GM21576 (cell line): ENCODE measurements around the gene GMEB2.

Source experiments
- ATAC-seq: cut with Tn5 transposase; IDR thresholded peaks from one replicate; pipeline ENCODE4 v1.9.1; 2021; ENCODE audit warnings: mild to moderate bottlenecking, moderate library complexity; ENCODE audit not compliant: unreplicated experiment

GMEB2 gene

DNA sequence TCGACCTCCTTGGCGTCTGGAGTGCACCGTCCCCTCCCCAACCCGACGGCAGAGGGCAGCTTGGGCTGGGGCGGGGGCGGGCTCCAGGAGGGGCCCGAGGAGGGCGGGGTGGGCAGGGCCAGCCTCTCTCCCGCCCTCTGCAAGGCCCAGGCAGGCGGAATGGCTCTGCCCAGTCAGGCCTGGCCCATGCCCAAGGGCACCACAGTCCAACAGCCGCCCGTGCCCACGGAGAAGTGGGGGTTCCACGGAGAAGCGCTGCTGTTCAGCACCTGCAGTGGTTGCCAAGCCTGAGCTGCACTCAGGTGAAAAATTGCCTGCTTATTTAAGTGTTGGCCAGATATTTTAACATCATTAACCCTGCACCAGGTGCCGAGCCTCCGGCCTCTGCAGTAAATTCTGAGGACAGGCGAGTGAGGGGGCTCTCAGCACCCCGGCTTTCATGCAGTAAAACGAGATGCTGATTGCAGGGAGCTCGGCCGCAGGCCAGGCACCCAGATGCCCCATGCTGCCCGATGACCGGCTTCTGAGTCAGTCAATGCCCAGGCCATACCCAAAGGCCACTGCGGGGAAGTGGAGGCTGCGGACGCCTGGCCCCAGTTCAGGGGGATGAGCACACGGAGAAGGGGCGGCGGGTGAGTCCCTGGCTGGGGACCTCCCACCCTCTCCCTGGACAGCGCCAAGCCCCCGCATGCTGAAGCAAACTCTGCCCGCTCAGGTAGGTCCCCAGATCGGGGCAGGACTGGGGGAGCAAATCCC is 79.0 kb downstream of the GMEB2 start, which contains the start of gene SRMS:
SRMS (minus strand) TSS at position 25 of the 756 bp plus-strand sequence. CDS start 286 bp downstream, outside the sequence.
- ATAC-seq, result no peak

DNA sequence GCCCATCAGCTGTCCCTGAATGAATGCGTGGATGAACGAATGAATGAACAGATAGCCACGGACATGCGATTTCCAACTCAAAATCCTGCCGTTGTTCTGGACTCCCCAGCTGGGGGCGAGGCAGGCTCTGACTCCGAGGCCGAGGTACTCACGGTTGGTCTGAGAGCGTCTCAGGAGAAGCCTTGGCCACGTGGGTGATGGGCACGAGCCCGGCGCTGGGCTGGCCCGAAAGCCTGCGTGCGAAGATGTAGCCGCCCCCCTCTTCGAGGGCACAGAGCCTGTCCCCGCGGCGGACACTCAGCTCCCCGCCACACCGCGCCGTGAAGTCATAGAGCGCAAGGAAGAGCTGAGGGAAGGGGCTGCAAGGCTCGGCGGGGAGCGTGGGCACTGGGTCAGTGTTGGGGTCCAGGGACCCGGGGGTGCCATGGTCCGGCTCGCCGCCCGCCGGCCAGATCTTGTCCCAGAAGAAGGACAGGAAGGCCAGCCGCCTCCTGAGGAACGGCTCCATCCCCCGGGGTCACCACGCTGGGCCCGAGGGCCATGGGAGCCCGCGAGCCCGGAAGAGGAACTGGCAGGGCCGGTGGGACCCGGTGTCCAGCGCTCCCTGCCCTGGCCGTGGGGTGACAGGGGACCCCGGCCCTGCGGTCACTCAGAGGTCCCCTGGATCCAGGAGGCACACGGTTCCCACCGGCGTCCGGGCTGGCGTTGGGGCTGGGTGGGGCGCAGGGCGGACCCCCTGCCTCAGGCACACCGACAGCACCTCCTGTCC is 79.8 kb downstream of the GMEB2 start:
- ATAC-seq, result no peak

DNA sequence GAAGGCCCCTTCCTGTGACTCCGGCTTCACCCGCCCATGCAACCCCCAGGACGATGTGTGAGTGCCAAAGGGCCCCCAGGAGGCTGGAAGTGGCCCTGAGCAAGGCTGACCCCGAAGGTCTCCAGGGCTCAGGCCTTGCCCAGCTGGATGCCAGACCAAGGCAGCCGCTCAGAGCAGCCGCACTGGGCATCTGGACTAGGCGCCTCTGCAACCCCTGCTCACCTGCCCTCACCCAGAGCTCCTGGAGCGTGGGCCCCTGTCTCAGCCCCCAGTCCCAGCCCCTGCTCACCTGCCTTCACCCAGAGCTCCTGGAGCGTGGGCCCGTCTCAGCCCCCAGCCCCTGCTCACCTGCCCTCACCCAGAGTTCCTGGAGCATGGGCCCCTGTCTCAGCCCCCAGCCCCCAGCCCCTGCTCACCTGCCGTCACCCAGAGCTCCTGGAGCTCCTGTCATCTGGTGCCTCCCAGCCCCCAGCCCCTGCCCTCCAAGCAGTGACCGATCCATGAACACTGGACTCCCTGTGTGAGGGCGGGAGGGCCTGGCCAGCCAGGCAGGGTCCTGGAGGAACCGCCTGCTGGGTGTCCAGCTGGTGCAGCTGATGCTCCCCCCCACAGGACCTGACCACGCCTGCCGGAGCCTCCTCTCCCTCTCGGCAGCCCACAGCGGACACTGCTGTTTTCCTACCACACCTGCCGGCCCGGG is 80.5 kb downstream of the GMEB2 start:
- no peak for ATAC-seq

DNA sequence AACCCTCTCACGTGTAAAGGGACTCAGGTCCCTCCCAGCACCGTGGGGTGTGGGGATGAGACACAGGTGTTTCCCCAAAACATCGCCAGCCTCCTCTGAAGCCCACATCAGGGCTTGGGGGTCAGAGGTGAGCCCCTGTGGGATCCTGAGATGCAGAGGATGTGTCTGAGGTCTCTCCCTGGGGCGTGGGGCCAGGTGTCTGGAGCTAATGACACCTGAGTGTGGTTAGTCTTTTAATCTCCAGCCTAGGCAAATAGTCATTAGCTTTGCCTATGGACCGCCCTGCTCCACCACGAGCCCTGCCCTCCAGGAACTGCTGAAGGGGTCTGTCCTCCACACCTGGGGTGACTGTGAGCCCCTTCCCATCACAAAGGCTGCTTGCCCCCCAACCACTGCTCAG is 81.1 kb downstream of the GMEB2 start:
- ATAC-seq, result no peak

DNA sequence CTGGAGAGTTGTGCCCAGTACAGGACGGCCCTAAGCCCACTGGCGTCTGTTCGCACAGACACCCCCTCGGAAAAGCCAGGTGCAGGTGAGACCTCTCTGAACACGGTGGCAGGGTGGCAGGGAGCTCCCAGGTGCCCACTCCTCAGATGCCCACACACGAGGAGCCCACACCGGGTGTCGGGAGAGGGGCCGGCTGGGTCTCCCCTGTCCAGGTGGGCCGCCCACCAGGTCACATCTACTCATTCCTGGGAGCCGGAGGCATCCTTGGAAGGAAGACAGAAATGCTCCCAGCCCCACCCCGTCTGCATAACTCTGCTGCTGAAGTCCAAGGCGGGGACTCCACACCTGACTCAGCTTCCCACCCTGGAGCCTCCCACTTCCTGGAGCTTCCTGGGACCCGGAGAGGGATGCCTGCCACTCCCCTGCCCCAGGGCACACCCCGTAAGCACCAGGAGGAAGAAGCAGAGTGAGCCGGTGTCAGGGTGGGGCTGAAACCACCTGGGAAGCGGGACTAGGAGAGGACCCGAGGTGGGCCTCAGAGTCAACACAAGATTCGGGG is 81.9 kb downstream of the GMEB2 start:
- ATAC-seq, result no peak

DNA sequence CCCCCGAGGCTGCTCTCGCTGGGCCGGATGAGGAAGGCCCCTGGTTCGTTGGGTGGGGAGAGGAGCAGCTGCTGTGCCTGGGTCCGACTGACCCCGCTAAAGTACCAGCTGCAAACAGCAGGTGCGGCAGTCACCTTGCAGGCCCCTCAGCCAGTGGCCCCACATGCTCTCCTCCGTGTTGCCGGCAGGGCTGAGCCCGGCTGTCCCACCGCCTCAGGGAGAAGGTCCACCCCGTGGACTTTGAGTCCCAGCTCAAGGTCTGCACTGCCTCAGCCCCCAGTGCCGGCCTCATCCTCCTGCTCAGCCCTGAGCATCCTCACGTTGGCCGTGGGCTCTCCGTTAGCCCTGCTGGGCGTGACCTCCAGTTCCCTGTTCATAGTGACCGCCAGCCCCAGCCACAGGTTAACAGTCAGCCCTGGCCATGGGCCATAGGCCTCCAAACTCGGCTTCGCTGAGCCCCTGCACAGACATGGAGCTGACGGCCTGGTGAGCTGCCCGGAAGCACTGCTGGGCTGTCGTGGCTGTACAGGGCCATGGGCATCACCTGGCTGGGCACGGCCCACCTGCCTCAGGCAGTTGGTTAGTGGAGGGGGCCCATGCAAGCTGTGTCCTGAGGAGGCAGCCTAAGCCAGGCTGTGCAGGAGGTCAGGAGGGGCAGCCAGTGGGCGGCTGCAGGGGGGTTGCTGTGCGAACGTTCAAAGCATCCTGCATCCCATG is 82.5 kb downstream of the GMEB2 start:
- ATAC-seq, result no peak

DNA sequence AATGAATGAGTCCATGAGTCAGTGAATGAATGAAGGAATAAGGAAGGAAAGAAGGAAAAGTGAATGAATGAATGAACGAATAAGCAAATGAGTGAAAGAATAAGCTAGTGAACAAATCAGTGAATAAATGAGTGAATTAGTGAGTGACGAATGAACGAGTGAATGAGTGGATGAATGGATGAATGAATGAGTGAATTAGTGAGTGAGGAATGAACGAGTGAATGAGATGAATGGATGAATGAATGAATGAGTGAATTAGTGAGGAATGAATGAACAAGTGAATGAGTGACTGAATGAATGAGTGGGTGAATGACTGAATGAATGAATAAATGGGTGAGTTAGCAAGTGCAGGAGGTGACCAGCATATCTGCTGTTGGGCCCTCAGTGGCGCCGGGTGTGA is 83.2 kb downstream of the GMEB2 start:
- ATAC-seq, result no peak

DNA sequence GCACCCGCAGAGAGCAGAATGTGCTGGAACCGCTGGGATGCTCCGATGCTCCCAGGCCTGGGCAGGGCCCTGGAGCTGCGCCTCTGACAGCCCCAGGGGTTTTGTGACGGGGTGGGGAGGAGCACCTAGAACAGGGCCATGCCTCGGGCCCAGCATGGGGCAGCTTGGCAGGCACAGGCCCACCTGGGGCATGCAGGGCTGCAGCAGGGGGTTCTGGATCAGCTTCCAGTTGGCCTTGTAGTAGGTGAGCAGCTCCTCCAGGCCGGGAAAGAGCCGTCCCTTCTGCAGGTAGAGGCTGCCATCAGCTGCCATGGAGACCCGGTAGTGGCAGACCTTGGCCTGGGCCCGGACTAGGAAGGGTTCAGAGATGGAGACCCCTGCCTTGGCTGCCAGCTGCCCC is 83.8 kb downstream of the GMEB2 start:
- no peak for ATAC-seq

DNA sequence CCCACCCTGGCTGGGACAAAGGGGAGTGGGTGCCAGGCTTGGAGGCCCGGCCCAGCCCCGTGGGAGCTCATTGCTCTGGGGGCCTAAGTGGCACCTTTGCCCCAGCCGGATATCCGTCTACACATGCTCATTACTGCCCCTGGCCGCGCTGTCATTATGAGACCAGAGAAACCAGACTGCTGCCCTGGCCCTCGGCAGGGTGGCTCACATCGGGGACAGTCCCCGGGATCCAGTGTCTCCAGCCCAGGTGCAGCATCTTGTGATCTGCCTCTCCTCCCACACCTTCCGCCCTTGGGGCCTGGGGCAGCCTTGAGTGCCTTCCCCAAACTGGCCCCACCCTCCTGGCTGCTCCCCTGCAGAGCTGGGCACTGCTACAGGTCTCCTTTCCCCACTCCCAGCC is 84.2 kb downstream of the GMEB2 start:
- ATAC-seq, result no peak

DNA sequence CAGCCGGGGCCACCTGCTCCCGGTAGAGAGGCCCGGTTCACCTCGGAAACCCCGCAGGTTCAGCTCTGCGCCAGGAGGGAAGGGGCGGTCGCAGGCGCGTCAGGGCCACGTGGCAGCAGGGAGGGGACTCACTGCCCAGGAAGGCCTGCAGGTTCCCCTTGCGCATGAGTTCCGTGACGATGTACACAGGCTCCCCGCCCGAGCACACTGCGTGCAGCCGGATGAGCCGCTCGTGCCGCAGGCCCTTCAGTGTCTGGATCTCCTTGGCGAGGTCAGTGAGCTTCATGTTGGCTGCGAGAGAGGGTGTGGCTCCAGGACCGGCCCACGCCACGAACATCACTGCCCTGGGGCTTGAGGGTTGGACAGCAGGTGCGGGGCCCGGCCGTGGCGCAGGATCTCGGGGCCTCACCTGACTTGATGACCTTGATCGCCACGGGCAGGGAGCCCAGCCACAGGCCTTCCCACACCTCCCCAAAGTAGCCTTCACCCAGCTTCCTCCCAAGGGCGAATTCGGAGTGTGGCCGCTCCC is 84.8 kb downstream of the GMEB2 start:
- ATAC-seq, result no peak

DNA sequence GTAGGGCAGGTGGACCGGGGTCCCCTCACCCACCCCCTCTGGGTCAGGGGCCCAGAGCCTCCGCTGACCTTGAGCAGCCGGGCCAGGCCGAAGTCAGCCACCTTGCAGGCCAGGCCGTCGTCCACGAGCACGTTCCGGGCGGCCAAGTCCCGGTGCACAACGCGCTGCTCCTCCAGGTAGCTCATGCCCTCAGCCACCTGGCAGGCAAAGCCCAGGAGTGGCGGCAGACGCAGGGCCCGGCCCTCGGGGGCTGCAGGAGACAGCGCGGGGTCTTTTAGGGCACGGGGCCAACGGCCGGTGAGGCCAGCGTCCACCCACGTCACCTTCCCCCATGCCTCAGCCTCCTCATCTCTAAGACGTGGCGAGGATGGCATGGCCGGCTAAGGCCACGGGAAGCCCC is 85.5 kb downstream of the GMEB2 start:
- ATAC-seq, result no peak

DNA sequence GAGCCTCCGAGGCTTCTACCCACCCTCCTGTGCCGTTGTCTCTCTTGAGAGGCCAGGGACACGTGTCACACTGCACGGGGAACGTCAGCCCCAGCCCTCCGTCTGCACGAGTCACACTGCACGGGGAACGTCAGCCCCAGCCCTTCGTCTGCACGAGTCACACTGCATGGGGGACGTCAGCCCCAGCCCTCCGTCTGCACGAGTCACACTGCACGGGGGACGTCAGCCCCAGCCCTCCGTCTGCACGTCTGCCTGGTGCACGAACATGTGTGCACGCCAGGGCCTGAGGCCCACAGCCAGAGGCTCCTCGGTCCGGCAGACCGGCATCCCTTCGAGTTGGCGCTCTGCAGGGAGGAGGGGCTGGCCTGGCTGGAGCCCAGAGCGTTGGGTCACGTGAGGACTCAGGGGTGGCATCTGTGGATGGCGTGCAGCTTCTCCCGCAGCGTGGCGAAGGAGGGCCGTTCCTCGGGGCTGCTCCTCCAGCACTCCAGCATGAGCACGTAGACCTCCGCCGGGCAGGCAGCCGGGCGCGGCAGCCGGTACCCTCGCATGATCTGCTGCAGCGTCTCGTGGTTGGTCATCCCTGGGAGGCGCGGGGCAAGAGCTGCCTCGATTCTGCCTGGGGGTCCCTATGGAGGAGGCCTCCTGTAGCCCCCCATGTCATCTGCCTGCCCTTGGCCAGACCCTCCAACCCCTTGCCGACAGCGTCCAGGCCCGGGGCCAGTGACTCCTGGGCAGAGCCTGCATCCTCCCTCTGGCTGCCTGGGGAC is 86.3 kb downstream of the GMEB2 start:
- ATAC-seq, result no peak

DNA sequence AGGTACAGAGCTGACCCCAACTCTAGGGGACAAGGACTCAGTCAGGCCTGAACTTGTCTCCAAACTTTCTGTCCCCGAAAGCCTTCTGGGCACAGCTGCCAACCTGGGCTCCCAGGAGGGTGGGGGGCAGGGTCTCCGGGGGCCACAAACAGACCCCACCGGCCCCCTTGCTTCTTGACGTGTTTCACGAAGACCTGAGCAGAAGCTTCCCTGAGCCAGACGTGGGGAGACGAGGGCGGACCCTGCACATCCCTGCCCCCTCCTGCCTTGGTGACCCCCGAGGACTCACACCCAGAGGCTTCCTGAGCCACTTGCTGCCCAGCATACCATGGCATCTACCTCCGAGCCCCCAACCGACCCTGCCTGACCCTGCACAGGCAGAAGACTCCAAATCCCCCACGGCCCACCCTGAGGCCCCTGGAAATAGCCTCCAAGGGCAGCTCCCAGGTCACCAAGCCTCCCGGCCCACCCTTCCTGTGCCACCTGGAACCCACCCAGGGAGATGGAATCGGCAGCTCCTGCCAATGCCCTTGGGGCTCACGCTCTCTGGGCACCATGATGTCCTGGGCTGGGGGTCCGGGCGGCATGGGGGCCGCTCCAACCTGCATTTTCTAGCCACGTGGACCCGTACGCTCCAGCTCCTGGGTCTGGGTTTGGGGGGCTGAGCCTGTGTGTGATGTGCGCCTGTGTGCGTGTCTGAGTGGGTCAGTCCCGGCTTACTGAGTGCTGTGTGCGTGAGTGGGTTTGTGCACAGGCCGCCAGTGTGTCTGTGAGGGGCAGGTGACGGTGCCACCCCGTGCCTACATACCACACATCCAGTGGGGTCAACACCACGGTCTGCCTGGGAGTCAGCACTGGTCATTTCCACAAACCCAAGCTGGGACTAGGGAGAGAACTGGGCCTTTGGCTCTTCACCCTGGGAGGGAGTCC is 87.2 kb downstream of the GMEB2 start:
- ATAC-seq, result no peak

DNA sequence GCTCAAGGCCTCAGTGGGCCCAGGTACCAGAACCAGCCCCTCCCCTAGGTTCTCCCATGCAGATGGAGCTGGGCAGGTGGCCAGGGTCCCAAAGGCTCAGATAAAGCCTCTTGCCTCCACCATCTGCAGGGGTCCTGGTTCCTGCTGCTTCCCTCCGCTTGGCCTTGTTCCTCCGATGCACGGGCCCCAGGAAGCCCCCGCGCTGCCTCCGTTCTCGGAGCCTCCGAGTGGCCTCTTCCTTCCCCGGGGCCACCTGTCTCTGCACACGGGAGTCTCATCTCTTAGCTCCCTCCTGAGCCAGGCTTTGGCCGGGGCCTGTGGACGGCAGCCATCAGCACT is 87.8 kb downstream of the GMEB2 start:
- no peak for ATAC-seq

DNA sequence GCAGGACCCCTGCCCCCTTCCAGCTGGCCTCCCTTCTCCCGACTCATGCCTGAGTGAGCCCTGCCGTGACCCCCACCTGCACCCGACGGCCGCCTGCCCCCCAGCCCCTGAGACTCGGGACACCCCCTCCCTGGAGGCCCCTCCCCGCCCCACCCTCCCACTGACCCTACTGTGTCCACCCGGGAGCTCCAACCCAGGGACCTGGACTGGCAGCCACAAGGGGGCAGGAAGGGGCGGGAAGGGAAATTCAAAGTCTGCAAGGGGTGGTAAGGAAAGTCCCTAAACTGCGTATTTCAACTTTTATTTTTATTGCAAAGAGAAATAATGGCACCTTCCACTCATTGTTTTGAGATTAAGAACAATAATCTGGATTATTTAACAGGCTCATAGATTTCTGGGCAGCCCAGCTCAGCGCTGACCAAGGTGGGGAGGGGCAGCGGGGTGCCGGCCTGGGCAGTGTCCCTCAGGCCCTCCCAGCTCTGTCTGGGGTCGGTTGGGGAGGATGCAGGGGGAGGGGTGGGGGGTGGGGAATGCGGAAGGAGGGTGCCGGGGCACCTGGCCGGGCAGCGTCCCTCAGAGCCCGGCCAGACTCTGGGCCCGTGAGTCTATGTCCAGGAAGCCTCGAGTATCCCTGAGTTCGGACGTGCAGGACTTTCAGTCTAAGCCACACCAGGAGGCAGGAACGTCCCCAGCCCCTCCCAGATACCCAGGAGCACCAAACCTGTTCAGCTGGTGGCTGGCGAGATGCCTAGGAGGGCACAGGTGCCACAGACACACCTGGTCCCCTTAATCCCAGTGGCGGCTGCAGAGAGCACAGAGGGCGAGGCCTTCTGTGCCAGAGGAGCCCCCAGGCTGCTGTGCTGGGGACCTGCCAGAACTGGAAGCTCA is 88.5 kb downstream of the GMEB2 start:
- ATAC-seq, result no peak
